Measurements from ENCODE around the gene DEPP1. TPM values are rescaled to one million over a fixed set of nuclear protein-coding genes. Genes with fewer than 3 reads are reported as not detected.

DEPP1 gene
- total and polyA plus RNA-seq, 10 of the 15 experiments (the other 5 are each of a cell fraction or from before 2014, with no cell fraction given) = 1.7 to 12.1 (median 7.3) TPM

- Histone ChIP-seq H3K27ac (ENCODE audit: control insufficient read depth, insufficient read depth) (no peak overlapping the region), H4K20me1 (ENCODE audit: control insufficient read depth, insufficient read depth) (no peaks in the 10 kb centered on the region), H3K4me1 (ENCODE audit: control insufficient read depth, insufficient read depth, low read length) (peaks cover 6% of the 10 kb centered on the region), H3K36me3 (ENCODE audit: control insufficient read depth in 2 of 2, insufficient read depth in 2 of 2, low read length in 1 of 2) (peaks cover 0 to 1% of the 10 kb centered on the region in 2 experiments; a peak in 1 of 4 replicates), H2AFZ (ENCODE audit: control insufficient read depth, low read depth, low read length) (no peak overlapping the region), H3K27me3 (replicated peaks in 1 of 2; ENCODE audit: control insufficient read depth in 2 of 2, insufficient read depth in 2 of 2, low read length in 1 of 2) (no peaks in the 10 kb centered on the region), H3K4me2 (ENCODE audit: control insufficient read depth, insufficient read depth) (no peak overlapping the region), H3K4me3 (no peak overlapping the region), H3K9ac (ENCODE audit: control insufficient read depth, insufficient read depth, low read length) (no peak overlapping the region), H3K9me3 (replicated peaks; ENCODE audit: control insufficient read depth, insufficient read depth, low read length) (no peaks in the 10 kb centered on the region), H3K79me2 (ENCODE audit: control insufficient read depth, insufficient read depth, low read length) (no peaks in the 10 kb centered on the region)
- FAIRE-seq (no peak), ATAC-seq (no peak), DNase-seq (ENCODE audit: low read depth, low spot score) (no peak)
- SMC1A ChIA-PET (ENCODE audit: uncharacterized antibody, unreplicated experiment) = interaction anchor here (0.7 kb wide), 1 partner anchor 27 kb away, joined by 3 read pairs; no protein-coding TSS in a partner anchor
- TF ChIP-seq SRF (IDR thresholded peaks at IDR 0.05; ENCODE audit: low read depth in 2 of 2, low read length in 2 of 2) (no peak), SMARCA5 (IDR thresholded peaks at IDR 0.05) (no peak)
- in situ Hi-C loops (cut with MboI) (no loop called here), intact Hi-C loops (cut with micrococcal nuclease; ENCODE audit: unreplicated experiment) (no loop called here)
- POLR2A ChIA-PET = interaction anchor here (2.3 kb wide), 1 partner anchor 13 kb away, joined by 7 read pairs; no protein-coding TSS in a partner anchor
- CTCF ChIA-PET = interaction anchor here (0.7 to 2.9 kb wide), 6 partner anchors 11 to 62 kb away, joined by 3 to 11 read pairs (median 3); no protein-coding TSS in a partner anchor
- RAD21 ChIA-PET (ENCODE audit: unreplicated experiment) = interaction anchor here (1.2 to 2.3 kb wide), 2 partner anchors 60 kb away, joined by 3 to 13 read pairs; no protein-coding TSS in a partner anchor
- WGBS (ENCODE audit: insufficient coverage, insufficient replicate concordance, low lambda C conversion rate, missing lambda C conversion rate) = 50% methylated on average over 14 of the region's 14 CpGs
- no TSS peak for BruUV-seq (replicated peaks)
Measured at GRCh38 chr10:44993226-44993921, 14.8 kb upstream of the DEPP1 start.

GRCh38 chr10:44992732-44993225, 14.2 kb upstream of the DEPP1 start:
- BruUV-seq (replicated peaks) = no TSS peak
- no peaks in the 10 kb centered on the region for H4K20me1 ChIP-seq (ENCODE audit: control insufficient read depth, insufficient read depth)
- ChIA-PET CTCF (interaction anchor here (0.9 to 1.5 kb wide), 3 partner anchors 11 to 61 kb away, joined by 3 to 4 read pairs (median 3); no protein-coding TSS in a partner anchor), RAD21 (ENCODE audit: unreplicated experiment) (interaction anchor here (1.2 kb wide), 1 partner anchor 60 kb away, joined by 3 read pairs; no protein-coding TSS in a partner anchor), SMC1A (ENCODE audit: uncharacterized antibody, unreplicated experiment) (interaction anchor here (1.2 kb wide), 1 partner anchor 43 kb away, joined by 4 read pairs; no protein-coding TSS in a partner anchor), POLR2A (interaction anchor here (2.3 kb wide), 1 partner anchor 12 kb away, joined by 7 read pairs; no protein-coding TSS in a partner anchor)
- in situ Hi-C loops (cut with MboI) (no loop called here), intact Hi-C loops (cut with micrococcal nuclease; ENCODE audit: unreplicated experiment) (no loop called here)
- peaks cover 0 to 1% of the 10 kb centered on the region in 2 experiments; a peak in 2 of 4 replicates for H3K36me3 ChIP-seq (ENCODE audit: control insufficient read depth in 2 of 2, insufficient read depth in 2 of 2, low read length in 1 of 2)
- no peak overlapping the region for H3K27ac ChIP-seq (ENCODE audit: control insufficient read depth, insufficient read depth)
- H2AFZ ChIP-seq (ENCODE audit: control insufficient read depth, low read depth, low read length) = no peak overlapping the region
- no peaks in the 10 kb centered on the region for H3K9me3 ChIP-seq (replicated peaks; ENCODE audit: control insufficient read depth, insufficient read depth, low read length)
- FAIRE-seq (no peak), DNase-seq (ENCODE audit: low read depth, low spot score) (no peak), ATAC-seq (no peak)
- no peak overlapping the region for H3K9ac ChIP-seq (ENCODE audit: control insufficient read depth, insufficient read depth, low read length)
- H3K4me2 ChIP-seq (ENCODE audit: control insufficient read depth, insufficient read depth) = no peak overlapping the region
- H3K4me1 ChIP-seq (ENCODE audit: control insufficient read depth, insufficient read depth, low read length) = peaks cover 6% of the 10 kb centered on the region
- H3K27me3 ChIP-seq (replicated peaks in 1 of 2; ENCODE audit: control insufficient read depth in 2 of 2, insufficient read depth in 2 of 2, low read length in 1 of 2) = no peaks in the 10 kb centered on the region
- no peaks in the 10 kb centered on the region for H3K79me2 ChIP-seq (ENCODE audit: control insufficient read depth, insufficient read depth, low read length)
- H3K4me3 ChIP-seq = no peak overlapping the region
- WGBS (ENCODE audit: insufficient coverage, insufficient replicate concordance, low lambda C conversion rate, missing lambda C conversion rate) = 72% methylated on average over 8 of the region's 8 CpGs
- TF ChIP-seq ZNF384 (IDR thresholded peaks at IDR 0.05; ENCODE audit: borderline replicate concordance, low read depth, low read length) = no peak
- no peak for TF ChIP-seq TAF1 (IDR thresholded peaks at IDR 0.05; ENCODE audit: borderline replicate concordance, low read depth, low read length)
- TF ChIP-seq E2F8 (IDR thresholded peaks at IDR 0.05; ENCODE audit: low read depth, partially characterized antibody) = no peak
- TF ChIP-seq MLLT1 (IDR thresholded peaks at IDR 0.05) = no peak
- TF ChIP-seq SMAD1 (IDR thresholded peaks at IDR 0.05; ENCODE audit: low read depth, partially characterized antibody) = no peak
- no peak for TF ChIP-seq SKIL (IDR thresholded peaks at IDR 0.05; ENCODE audit: low read depth, poor library complexity, severe bottlenecking)
